SK-N-SH treated with all-trans-retinoic acid at 6 μM for 48 hours (cell line): Measurements from ENCODE around the gene SLC49A3.
"Not testable (repeated sequence)": the region's sequence is repeated elsewhere in the genome, so short reads cannot be mapped to it uniquely, and the experiment has no call there.

Source experiments
- ATAC-seq: fragments of 200-7000 bp; cut with Tn5 transposase; 3 replicates; pipeline ENCODE4 v1.9.1; 2020; ENCODE audit warnings: mild to moderate bottlenecking, moderate library complexity
- ARNTL ChIP-seq: fragments of 450-650 bp; formaldehyde crosslinking; IDR thresholded peaks from 2 replicates; pipeline ENCODE4 v1.5.0; 2020; ENCODE audit warnings: low read depth, mild to moderate bottlenecking, moderate library complexity, borderline replicate concordance
- CSDC2 ChIP-seq: fragments of 250-450 bp; sonication (Bioruptor Pico); IDR thresholded peaks from 2 replicates; pipeline ENCODE4 v1.5.0; 2020; ENCODE audit warnings: mild to moderate bottlenecking, moderate library complexity
- ESRRG ChIP-seq: fragments of 250-450 bp; sonication (Bioruptor Pico); IDR thresholded peaks from 2 replicates; pipeline ENCODE4 v1.6.1; 2021; ENCODE audit warnings: mild to moderate bottlenecking
- GLIS3 ChIP-seq: fragments of 250-450 bp; sonication (Bioruptor Pico); IDR thresholded peaks from 2 replicates; pipeline ENCODE4 v1.5.0; 2020; ENCODE audit warnings: mild to moderate bottlenecking, moderate library complexity
- ISL1 ChIP-seq: fragments of 250-450 bp; sonication (Bioruptor Pico); IDR thresholded peaks from 2 replicates; pipeline ENCODE4 v2.1.2; 2022; ENCODE audit warnings: mild to moderate bottlenecking, moderate library complexity
- OSR1 ChIP-seq: fragments of 250-450 bp; sonication (Bioruptor Pico); IDR thresholded peaks from 2 replicates; pipeline ENCODE4 v1.8.0; 2022; ENCODE audit warnings: moderate library complexity, mild to moderate bottlenecking, inconsistent platforms
- PPARA ChIP-seq: fragments of 250-450 bp; sonication (Bioruptor Pico); IDR thresholded peaks from 2 replicates; pipeline ENCODE4 v1.5.0; 2020; ENCODE audit warnings: mild to moderate bottlenecking, borderline replicate concordance
- RARB ChIP-seq: fragments of 250-450 bp; sonication (Bioruptor Pico); IDR thresholded peaks from 2 replicates; pipeline ENCODE4 v1.8.0; 2021; ENCODE audit warnings: mild to moderate bottlenecking, moderate library complexity
- SNAI2 ChIP-seq: fragments of 250-450 bp; sonication (Bioruptor Pico); IDR thresholded peaks from 2 replicates; pipeline ENCODE4 v1.5.0; 2020; ENCODE audit warnings: mild to moderate bottlenecking, moderate library complexity
- TCF4 ChIP-seq: fragments of 250-450 bp; sonication (Bioruptor Pico); IDR thresholded peaks from 2 replicates; pipeline ENCODE4 v1.8.0; 2021; ENCODE audit warnings: mild to moderate bottlenecking, moderate library complexity, borderline replicate concordance
- TOX ChIP-seq: fragments of 250-450 bp; sonication (Bioruptor Pico); IDR thresholded peaks from 2 replicates; pipeline ENCODE4 v1.8.0; 2021; ENCODE audit warnings: mild to moderate bottlenecking, moderate library complexity, borderline replicate concordance
- ZFP3 ChIP-seq: fragments of 250-450 bp; sonication (Bioruptor Pico); IDR thresholded peaks from 2 replicates; pipeline ENCODE4 v1.5.0; 2020; ENCODE audit warnings: mild to moderate bottlenecking, moderate library complexity
- ZFP30 ChIP-seq: fragments of 450-650 bp; formaldehyde crosslinking; IDR thresholded peaks from 2 replicates; pipeline ENCODE4 v1.5.0; 2022; ENCODE audit warnings: mild to moderate bottlenecking, moderate library complexity
- ZNF70 ChIP-seq: fragments of 450-650 bp; formaldehyde crosslinking; IDR thresholded peaks from 2 replicates; pipeline ENCODE4 v1.5.0; 2020; ENCODE audit warnings: mild to moderate bottlenecking, moderate library complexity
- TF ChIP-seq, protein P1 (sequence below): fragments of 250-450 bp; sonication (Bioruptor Pico); IDR thresholded peaks from 2 replicates; pipeline ENCODE4 v1.5.1; 2020; ENCODE audit warnings: low read depth, mild to moderate bottlenecking, moderate library complexity
- TF ChIP-seq, protein P2 (sequence below): fragments of 250-450 bp; sonication (Bioruptor Pico); IDR thresholded peaks from 2 replicates; pipeline ENCODE4 v1.5.1; 2021; ENCODE audit warnings: mild to moderate bottlenecking, moderate library complexity
- TF ChIP-seq, protein P3 (sequence below): fragments of 250-450 bp; sonication (Bioruptor Pico); IDR thresholded peaks from 2 replicates; pipeline ENCODE4 v1.5.0; 2020; ENCODE audit warnings: mild to moderate bottlenecking, moderate library complexity
- TF ChIP-seq, protein P4 (sequence below): fragments of 250-450 bp; sonication (Bioruptor Pico); IDR thresholded peaks from 2 replicates; pipeline ENCODE4 v1.8.0; 2020; ENCODE audit warnings: mild to moderate bottlenecking, moderate library complexity, borderline replicate concordance

SLC49A3 gene

DNA sequence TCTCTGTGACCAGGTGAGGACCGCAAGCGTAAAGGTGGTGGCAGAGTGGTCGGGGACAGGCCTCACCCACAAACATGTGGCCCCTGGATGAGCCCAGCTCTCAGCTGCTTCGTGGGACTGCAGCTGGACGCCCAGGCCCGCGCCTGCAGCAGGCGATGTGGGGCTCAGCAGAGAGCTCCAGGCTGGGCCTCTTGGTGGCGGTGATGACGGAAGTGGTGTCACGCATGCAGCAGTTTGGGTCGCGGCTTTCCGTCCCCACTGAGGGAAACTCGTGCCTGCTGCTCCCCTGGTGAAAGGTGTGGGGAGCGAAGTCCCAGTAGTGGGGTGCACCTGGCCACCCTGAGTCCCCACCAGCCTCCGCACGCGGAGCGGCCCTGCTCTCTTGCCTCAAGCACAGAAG, 43.5 kb upstream of the SLC49A3 start:
- no peak for ATAC-seq

DNA sequence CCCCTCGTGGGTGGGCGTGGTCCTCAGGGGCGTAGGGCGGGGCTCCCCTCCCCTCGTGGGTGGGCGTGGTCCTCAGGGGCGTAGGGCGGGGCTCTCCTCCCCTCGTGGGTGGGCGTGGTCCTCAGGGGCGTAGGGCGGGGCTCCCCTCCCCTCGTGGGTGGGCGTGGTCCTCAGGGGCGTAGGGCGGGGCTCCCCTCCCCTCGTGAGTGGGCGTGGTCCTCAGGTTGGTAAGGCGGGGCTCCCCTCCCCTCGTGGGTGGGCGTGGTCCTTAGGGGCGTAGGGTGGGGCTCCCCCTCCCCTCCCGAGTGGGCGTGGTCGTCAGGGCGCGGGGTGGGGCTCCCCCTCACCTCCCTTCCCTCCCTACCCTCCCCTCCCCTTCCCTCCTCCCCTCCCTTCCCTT, 43.0 kb upstream of the SLC49A3 start:
- not testable (repeated sequence) for ATAC-seq

More for the DNA sequence above, 43.5 kb upstream of the SLC49A3 start:
- TF ChIP-seq, protein P1, sequence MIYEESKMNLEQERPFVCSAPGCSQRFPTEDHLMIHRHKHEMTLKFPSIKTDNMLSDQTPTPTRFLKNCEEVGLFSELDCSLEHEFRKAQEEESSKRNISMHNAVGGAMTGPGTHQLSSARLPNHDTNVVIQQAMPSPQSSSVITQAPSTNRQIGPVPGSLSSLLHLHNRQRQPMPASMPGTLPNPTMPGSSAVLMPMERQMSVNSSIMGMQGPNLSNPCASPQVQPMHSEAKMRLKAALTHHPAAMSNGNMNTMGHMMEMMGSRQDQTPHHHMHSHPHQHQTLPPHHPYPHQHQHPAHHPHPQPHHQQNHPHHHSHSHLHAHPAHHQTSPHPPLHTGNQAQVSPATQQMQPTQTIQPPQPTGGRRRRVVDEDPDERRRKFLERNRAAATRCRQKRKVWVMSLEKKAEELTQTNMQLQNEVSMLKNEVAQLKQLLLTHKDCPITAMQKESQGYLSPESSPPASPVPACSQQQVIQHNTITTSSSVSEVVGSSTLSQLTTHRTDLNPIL (CRISPR knock-in tag) = no peak
- TF ChIP-seq ZFP3 (CRISPR knock-in tag) = no peak
- no peak for TF ChIP-seq PPARA
- TF ChIP-seq, protein P2, sequence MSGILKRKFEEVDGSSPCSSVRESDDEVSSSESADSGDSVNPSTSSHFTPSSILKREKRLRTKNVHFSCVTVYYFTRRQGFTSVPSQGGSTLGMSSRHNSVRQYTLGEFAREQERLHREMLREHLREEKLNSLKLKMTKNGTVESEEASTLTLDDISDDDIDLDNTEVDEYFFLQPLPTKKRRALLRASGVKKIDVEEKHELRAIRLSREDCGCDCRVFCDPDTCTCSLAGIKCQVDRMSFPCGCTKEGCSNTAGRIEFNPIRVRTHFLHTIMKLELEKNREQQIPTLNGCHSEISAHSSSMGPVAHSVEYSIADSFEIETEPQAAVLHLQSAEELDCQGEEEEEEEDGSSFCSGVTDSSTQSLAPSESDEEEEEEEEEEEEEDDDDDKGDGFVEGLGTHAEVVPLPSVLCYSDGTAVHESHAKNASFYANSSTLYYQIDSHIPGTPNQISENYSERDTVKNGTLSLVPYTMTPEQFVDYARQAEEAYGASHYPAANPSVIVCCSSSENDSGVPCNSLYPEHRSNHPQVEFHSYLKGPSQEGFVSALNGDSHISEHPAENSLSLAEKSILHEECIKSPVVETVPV (CRISPR knock-in tag) = no peak
- no peak for TF ChIP-seq GLIS3 (CRISPR knock-in tag)
- TF ChIP-seq CSDC2 (CRISPR knock-in tag) = no peak
- TF ChIP-seq OSR1 = no peak
- no peak for TF ChIP-seq ARNTL (CRISPR knock-in tag)

DNA sequence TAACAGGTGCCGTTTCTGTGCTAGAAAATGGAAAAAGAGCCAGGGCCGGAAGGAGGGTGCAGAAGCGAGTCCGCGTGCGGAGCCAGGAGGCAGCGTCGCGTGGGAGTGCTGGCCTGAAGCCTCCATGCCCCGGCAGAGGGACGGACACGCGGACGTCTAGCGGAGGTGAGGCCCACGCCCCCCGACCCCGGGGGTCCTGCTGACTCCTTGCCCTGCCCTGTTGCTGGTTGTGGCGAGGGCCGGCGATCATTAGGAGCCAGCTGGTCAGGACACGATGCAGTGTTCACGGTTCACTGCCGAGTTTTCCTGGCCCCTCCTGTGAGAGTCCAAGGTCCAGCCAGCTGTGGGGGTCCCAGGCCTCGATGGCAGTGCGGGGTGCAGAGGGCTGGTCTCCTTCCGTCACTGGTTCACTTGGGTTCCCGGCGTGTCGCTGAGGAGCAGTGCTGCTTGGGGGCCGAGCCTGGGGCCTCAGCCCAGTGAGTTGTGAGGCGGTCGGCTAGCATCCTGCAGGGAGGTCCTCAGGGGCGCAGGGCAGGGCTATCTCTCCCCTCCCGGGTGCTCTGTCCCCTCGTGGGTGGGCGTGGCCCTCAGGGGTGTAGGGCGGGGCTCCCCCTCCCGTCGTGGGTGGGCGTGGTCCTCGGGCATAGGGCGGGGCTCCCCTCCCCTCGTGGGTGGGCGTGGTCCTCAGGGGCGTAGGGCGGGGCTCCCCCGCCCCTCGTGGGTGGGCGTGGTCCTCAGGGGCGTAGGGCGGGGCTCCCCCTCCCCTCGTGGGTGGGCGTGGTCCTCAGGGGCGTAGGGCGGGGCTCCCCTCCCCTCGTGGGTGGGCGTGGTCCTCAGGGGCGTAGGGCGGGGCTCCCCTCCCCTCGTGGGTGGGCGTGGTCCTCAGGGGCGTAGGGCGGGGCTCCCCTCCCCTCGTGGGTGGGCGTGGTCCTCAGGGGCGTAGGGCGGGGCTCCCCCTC, 42.3 kb upstream of the SLC49A3 start:
- not testable (repeated sequence) for ATAC-seq

DNA sequence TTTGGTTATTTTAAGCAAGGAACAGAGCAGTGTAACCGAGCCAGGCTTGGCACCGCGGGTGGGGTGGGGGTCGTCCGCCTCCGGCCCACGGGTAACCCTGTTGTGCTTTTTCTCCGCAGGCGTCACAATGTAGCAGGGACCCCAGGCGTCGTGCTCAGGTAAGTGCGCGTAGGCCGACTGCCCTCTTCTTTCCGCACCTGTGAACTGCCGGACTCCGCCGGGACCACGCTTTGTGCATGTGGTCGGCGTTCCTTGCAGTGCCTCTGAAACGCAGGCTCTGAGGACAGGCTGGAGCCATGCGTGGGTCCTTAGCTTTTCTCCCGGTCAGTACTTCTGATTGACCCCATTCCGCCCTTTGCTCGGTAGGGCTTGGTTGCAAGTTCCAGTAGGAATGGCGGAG, 41.6 kb upstream of the SLC49A3 start:
- TF ChIP-seq, protein P3, sequence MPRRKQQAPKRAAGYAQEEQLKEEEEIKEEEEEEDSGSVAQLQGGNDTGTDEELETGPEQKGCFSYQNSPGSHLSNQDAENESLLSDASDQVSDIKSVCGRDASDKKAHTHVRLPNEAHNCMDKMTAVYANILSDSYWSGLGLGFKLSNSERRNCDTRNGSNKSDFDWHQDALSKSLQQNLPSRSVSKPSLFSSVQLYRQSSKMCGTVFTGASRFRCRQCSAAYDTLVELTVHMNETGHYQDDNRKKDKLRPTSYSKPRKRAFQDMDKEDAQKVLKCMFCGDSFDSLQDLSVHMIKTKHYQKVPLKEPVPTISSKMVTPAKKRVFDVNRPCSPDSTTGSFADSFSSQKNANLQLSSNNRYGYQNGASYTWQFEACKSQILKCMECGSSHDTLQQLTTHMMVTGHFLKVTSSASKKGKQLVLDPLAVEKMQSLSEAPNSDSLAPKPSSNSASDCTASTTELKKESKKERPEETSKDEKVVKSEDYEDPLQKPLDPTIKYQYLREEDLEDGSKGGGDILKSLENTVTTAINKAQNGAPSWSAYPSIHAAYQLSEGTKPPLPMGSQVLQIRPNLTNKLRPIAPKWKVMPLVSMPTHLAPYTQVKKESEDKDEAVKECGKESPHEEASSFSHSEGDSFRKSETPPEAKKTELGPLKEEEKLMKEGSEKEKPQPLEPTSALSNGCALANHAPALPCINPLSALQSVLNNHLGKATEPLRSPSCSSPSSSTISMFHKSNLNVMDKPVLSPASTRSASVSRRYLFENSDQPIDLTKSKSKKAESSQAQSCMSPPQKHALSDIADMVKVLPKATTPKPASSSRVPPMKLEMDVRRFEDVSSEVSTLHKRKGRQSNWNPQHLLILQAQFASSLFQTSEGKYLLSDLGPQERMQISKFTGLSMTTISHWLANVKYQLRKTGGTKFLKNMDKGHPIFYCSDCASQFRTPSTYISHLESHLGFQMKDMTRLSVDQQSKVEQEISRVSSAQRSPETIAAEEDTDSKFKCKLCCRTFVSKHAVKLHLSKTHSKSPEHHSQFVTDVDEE (CRISPR knock-in tag) = no peak
- TF ChIP-seq RARB (CRISPR knock-in tag) (no peak), ZFP30 (CRISPR knock-in tag) (no peak), CSDC2 (CRISPR knock-in tag) (no peak), ISL1 (no peak), TCF4 (CRISPR knock-in tag) (no peak), SNAI2 (CRISPR knock-in tag) (no peak), ARNTL (CRISPR knock-in tag) (no peak)
- TF ChIP-seq, protein P2 (CRISPR knock-in tag) = no peak
- no peak for ATAC-seq

DNA sequence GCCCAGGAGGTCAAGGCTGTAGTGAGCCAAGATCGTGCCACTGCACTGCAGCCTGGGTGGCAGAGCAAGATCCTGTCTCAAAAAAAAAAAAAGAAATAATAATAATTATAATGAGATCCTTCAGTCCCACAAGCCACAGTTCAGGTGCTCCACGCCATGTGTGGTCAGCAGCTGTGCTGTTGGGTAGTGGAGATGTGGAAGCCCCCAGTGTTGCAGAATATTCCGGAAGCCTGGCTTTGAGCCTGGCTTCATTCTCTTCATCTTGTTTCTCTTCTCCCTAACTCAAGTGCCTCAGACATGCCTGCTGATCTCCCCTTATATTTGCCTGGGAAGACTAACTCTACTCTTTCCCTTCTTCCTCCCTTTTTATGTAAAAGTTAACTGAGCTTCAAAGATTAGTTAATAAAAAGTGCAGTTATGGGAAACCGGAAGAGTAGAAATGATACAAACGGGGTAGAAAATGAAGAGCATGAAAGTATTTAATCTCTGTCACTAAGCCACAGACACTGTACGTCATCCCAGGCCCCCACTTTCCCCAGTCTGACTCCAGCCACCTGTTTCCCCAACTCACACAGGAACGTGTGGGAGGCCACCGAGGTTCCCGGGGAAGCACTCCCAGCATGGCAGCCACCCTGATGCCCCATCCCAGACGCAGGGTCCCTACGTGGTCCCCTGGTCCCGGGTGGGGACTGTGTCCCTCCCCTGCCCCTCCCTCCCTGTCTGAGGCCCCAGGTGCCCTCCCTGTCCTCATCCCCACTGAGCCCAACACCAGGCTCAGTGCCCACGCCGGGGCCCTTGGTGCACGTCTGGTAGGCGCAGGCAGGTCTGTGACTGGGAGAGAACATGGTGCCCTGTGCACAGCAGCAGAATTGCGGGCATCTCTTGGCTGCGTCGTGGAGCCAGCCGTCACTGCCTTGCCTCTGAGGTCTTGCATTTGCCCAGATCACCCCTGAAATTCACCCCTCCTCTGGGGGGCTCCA, 40.7 kb upstream of the SLC49A3 start:
- ATAC-seq = no peak
- TF ChIP-seq TOX = no peak
- TF ChIP-seq ESRRG (CRISPR knock-in tag) = no peak
- TF ChIP-seq, protein P2 (CRISPR knock-in tag) = no peak
- no peak for TF ChIP-seq ZNF70
- TF ChIP-seq, protein P4, sequence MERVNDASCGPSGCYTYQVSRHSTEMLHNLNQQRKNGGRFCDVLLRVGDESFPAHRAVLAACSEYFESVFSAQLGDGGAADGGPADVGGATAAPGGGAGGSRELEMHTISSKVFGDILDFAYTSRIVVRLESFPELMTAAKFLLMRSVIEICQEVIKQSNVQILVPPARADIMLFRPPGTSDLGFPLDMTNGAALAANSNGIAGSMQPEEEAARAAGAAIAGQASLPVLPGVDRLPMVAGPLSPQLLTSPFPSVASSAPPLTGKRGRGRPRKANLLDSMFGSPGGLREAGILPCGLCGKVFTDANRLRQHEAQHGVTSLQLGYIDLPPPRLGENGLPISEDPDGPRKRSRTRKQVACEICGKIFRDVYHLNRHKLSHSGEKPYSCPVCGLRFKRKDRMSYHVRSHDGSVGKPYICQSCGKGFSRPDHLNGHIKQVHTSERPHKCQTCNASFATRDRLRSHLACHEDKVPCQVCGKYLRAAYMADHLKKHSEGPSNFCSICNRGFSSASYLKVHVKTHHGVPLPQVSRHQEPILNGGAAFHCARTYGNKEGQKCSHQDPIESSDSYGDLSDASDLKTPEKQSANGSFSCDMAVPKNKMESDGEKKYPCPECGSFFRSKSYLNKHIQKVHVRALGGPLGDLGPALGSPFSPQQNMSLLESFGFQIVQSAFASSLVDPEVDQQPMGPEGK (CRISPR knock-in tag) = no peak
- TF ChIP-seq, protein P3 (CRISPR knock-in tag) = no peak
